ENCODE results near the gene ITPRIPL1.

ITPRIPL1 gene

GRCh38 chr2:96325041-96325883 lies at the start of gene ITPRIPL1:
TSS of gene ITPRIPL1 (plus strand) at chr2:96325317. CDS start at chr2:96325840, 523 bp downstream.
- Histone ChIP-seq H3K27me3 (ENCODE audit: insufficient read depth, low read length) (no peaks in the 10 kb centered on the region), H3K36me3 (ENCODE audit: insufficient read depth, low read length) (peaks cover 35% of the 10 kb centered on the region), H3K79me2 (ENCODE audit: insufficient read depth, low read length) (0 out of 2 replicates have a peak, but pooled peaks cover 4% of the 10 kb centered on the region), H3K9ac (ENCODE audit: low read length) (peak within 1 kb of the TSS; percentile 73), H3K4me2 (ENCODE audit: low read length) (peak within 1 kb of the TSS; percentile 79), H2AFZ (ENCODE audit: low read length) (0 out of 2 replicates have a peak within 1 kb of the TSS, but pooled peaks have one; percentile 15), H3K4me3 (ENCODE audit: low read depth, low read length, poor library complexity, severe bottlenecking) (peak within 1 kb of the TSS; percentile 81), H3K4me1 (ENCODE audit: insufficient read depth, low read length, severe bottlenecking) (peaks cover 41% of the 10 kb centered on the region), H3F3A (ENCODE audit: insufficient read depth, low read length) (no peaks in the 10 kb centered on the region), H3K27ac (ENCODE audit: low read depth, low read length, poor library complexity, severe bottlenecking) (peak within 1 kb of the TSS; percentile 58), H3K9me3 (ENCODE audit: low read length) (no peaks in the 10 kb centered on the region), H3K9me2 (ENCODE audit: low read depth, low read length) (no peaks in the 10 kb centered on the region), H4K20me1 (ENCODE audit: insufficient read depth, low read length) (no peaks in the 10 kb centered on the region)
- TF ChIP-seq CTCF (IDR thresholded peaks at IDR 0.05; ENCODE audit: low read length) (no peak), EZH2 (IDR thresholded peaks at IDR 0.05; ENCODE audit: borderline replicate concordance, low read length) (no peak)

- Histone ChIP-seq H3K27me3 (ENCODE audit: insufficient read depth, low read length) (no peaks in the 10 kb centered on the region), H3K9me3 (ENCODE audit: low read length) (no peaks in the 10 kb centered on the region), H3K4me2 (ENCODE audit: low read length) (no peak overlapping the region), H2AFZ (ENCODE audit: low read length) (no peak overlapping the region), H3K79me2 (ENCODE audit: insufficient read depth, low read length) (no peaks in the 10 kb centered on the region), H3K27ac (ENCODE audit: low read depth, low read length, poor library complexity, severe bottlenecking) (no peak overlapping the region), H4K20me1 (ENCODE audit: insufficient read depth, low read length) (no peaks in the 10 kb centered on the region), H3K4me3 (ENCODE audit: low read depth, low read length, poor library complexity, severe bottlenecking) (no peak overlapping the region), H3K4me1 (ENCODE audit: insufficient read depth, low read length, severe bottlenecking) (no peaks in the 10 kb centered on the region), H3K9ac (ENCODE audit: low read length) (no peak overlapping the region), H3F3A (ENCODE audit: insufficient read depth, low read length) (no peaks in the 10 kb centered on the region), H3K9me2 (ENCODE audit: low read depth, low read length) (no peaks in the 10 kb centered on the region), H3K36me3 (ENCODE audit: insufficient read depth, low read length) (peaks cover 93% of the 10 kb centered on the region)
- no peak for TF ChIP-seq CTCF (IDR thresholded peaks at IDR 0.05; ENCODE audit: low read length)
- no peak for TF ChIP-seq EZH2 (IDR thresholded peaks at IDR 0.05; ENCODE audit: borderline replicate concordance, low read length)
Measured at GRCh38 chr2:96276787-96277499, 48.2 kb upstream of the ITPRIPL1 start.

GRCh38 chr2:96287273-96287856 lies 37.8 kb upstream of the ITPRIPL1 start:
- H3K4me3 ChIP-seq (ENCODE audit: low read depth, low read length, poor library complexity, severe bottlenecking): no peak overlapping the region
- H3K27ac ChIP-seq (ENCODE audit: low read depth, low read length, poor library complexity, severe bottlenecking): no peak overlapping the region
- H2AFZ ChIP-seq (ENCODE audit: low read length): no peak overlapping the region
- no peaks in the 10 kb centered on the region for H3K27me3 ChIP-seq (ENCODE audit: insufficient read depth, low read length)
- no peaks in the 10 kb centered on the region for H3K9me2 ChIP-seq (ENCODE audit: low read depth, low read length)
- H3K36me3 ChIP-seq (ENCODE audit: insufficient read depth, low read length): peaks cover 100% of the 10 kb centered on the region
- no peaks in the 10 kb centered on the region for H4K20me1 ChIP-seq (ENCODE audit: insufficient read depth, low read length)
- H3K79me2 ChIP-seq (ENCODE audit: insufficient read depth, low read length): no peaks in the 10 kb centered on the region
- no peaks in the 10 kb centered on the region for H3F3A ChIP-seq (ENCODE audit: insufficient read depth, low read length)
- H3K9me3 ChIP-seq (ENCODE audit: low read length): no peaks in the 10 kb centered on the region
- no peaks in the 10 kb centered on the region for H3K4me1 ChIP-seq (ENCODE audit: insufficient read depth, low read length, severe bottlenecking)
- TF ChIP-seq CTCF (IDR thresholded peaks at IDR 0.05; ENCODE audit: low read length) (no peak), EZH2 (IDR thresholded peaks at IDR 0.05; ENCODE audit: borderline replicate concordance, low read length) (no peak)
- no peak overlapping the region for H3K9ac ChIP-seq (ENCODE audit: low read length)
- H3K4me2 ChIP-seq (ENCODE audit: low read length): no peak overlapping the region
